ACC112 (cell line): ENCODE results near the gene IL17C.

Source experiments
- H2AFZ ChIP-seq: fragments of 200-600 bp; sonication (generic); one replicate; pipeline ENCODE4 v1.6.0; 2017; ENCODE audit warnings: antibody characterized with exemption, low read length; ENCODE audit not compliant: unreplicated experiment
- H3K27ac ChIP-seq: fragments of 200-600 bp; sonication (generic); 2 replicates; pipeline ENCODE4 v1.5.1; 2014; ENCODE audit warnings: low read depth, mild to moderate bottlenecking, antibody characterized with exemption, low read length, moderate library complexity
- H3K27me3 ChIP-seq: fragments of 200-600 bp; sonication (generic); 2 replicates; pipeline ENCODE4 v1.6.1; 2014; ENCODE audit warnings: mild to moderate bottlenecking, antibody characterized with exemption, low read length, moderate library complexity, mixed read lengths; ENCODE audit not compliant: insufficient read depth
- H3K36me3 ChIP-seq: fragments of 200-600 bp; sonication (generic); 2 replicates; pipeline ENCODE4 v1.6.1; 2016; ENCODE audit warnings: mild to moderate bottlenecking, antibody characterized with exemption, low read length, moderate library complexity, mixed read lengths; ENCODE audit not compliant: insufficient read depth
- H3K4me1 ChIP-seq: fragments of 200-600 bp; sonication (generic); one replicate; pipeline ENCODE4 v1.6.1; 2016; ENCODE audit warnings: low read length, mixed read lengths; ENCODE audit not compliant: insufficient read depth, unreplicated experiment, control insufficient read depth
- H3K4me3 ChIP-seq: fragments of 200-600 bp; sonication (generic); 2 replicates; pipeline ENCODE4 v1.5.1; 2014; ENCODE audit warnings: mild to moderate bottlenecking, low read depth, low read length
- H3K79me2 ChIP-seq: fragments of 200-600 bp; sonication (generic); one replicate; pipeline ENCODE4 v1.6.0; 2016; ENCODE audit warnings: low read length; ENCODE audit not compliant: control insufficient read depth, unreplicated experiment, insufficient read depth

IL17C gene, protein sequence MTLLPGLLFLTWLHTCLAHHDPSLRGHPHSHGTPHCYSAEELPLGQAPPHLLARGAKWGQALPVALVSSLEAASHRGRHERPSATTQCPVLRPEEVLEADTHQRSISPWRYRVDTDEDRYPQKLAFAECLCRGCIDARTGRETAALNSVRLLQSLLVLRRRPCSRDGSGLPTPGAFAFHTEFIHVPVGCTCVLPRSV

DNA sequence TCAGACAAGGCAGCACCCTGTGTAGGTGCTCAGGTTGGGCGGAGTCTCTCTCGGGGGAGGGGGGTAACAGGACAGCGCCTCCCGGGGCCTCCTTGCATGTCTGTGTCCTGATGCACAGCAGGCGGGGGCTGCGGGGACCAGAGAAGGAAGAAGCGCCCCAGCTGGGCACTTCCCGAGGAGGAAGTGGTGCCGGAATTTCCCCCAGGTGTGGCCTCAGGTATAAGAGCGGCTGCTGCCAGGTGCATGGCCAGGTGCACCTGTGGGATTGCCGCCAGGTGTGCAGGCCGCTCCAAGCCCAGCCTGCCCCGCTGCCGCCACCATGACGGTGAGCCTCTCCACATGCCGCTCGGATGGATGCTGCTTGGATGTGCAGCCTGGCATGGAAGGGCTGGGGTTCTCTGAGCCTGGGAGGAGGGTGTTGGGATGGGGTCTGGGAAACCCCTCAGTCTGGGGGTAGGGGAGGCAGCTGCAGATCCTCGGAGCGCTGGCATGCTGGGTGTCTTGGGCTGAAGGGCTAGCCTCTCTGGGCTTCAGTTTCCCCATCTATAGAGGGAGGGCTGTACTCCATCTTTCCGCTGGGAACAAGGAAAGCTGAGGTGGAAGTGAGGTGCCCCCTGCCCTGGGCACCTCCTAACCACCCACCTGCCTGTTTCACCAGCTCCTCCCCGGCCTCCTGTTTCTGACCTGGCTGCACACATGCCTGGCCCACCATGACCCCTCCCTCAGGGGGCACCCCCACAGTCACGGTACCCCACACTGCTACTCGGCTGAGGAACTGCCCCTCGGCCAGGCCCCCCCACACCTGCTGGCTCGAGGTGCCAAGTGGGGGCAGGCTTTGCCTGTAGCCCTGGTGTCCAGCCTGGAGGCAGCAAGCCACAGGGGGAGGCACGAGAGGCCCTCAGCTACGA, at the start of gene IL17C:
Gene IL17C, plus strand, starts transcription at position 250 of the 908 bp plus-strand sequence. Its CDS starts 70 bp downstream, at position 320.
- Histone ChIP-seq H3K79me2 (no peaks in the 10 kb centered on the region), H3K27ac (no peak within 1 kb of the TSS), H3K4me1 (peaks cover 13% of the 10 kb centered on the region), H2AFZ (no peak within 1 kb of the TSS), H3K4me3 (no peak within 1 kb of the TSS), H3K27me3 (peaks cover 28% of the 10 kb centered on the region), H3K36me3 (no peaks in the 10 kb centered on the region)

DNA sequence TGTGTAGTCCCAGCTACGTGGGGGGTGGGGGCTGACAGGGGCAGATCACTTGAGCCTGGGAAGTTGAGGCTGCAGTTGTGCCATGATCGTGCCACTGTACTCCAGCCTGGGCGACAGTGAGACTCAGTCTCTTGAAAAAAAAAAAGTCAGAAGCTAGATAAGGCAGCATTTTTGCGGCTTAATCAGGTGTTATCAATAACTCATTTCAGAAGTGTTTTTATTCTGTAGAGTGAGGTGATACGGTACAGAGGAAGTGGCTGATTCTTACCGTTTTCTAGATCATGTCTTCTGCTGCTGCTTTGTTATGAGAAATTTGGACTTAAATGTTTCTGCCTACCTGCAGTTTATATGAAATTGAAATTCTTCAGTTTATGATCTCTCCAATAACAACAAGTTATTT, 49.6 kb upstream of the IL17C start:
- Histone ChIP-seq H3K27ac (no peak overlapping the region), H3K36me3 (peaks cover 8% of the 10 kb centered on the region; the same call in 1 of the 2 replicates), H3K4me1 (no peaks in the 10 kb centered on the region), H2AFZ (no peak overlapping the region), H3K79me2 (peaks cover 16% of the 10 kb centered on the region), H3K27me3 (no peaks in the 10 kb centered on the region), H3K4me3 (no peak overlapping the region)

DNA sequence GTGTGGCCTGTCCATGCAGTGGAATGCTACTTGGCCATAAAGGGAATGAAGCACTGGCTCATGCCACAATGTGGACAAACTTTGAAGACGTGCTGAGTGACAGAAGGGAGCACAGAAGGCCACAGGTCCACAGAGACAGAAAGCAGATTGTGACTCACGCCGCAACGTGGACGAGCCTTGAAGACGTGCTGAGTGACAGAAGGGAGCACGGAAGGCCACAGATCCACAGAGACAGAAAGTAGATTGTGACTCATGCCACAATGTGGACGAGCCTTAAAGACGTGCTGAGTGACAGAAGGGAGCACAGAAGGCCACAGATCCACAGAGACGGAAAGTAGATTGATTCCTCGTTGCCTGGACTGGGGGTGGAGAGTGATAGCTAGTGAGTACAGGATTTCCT, 48.9 kb upstream of the IL17C start:
- H3K79me2 ChIP-seq, result peaks cover 14% of the 10 kb centered on the region
- H2AFZ ChIP-seq, result no peak overlapping the region
- H3K36me3 ChIP-seq, result peaks cover 8% of the 10 kb centered on the region; the same call in 1 of the 2 replicates
- no peaks in the 10 kb centered on the region for H3K27me3 ChIP-seq
- H3K4me1 ChIP-seq, result no peaks in the 10 kb centered on the region
- no peak overlapping the region for H3K4me3 ChIP-seq
- H3K27ac ChIP-seq, result no peak overlapping the region

DNA sequence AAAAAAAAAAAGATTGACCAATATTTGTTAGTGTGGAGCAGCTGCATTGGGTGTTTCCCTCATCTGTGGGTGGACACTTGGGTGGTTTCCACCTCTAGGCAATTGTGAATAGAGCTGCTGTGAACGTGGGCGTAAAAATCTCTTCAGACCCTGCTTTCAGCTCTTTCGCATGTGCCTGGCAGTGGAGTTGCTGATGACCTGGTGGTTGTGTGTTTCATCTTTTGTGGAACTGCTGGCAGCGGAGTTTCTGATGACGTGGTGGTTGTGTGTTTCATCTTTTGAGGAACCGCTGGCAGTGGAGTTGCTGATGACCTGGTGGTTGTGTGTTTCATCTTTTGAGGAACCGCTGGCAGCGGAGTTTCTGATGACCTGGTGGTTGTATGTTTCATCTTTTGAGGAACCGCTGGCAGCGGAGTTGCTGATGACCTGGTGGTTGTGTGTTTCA, 46.8 kb upstream of the IL17C start:
- Histone ChIP-seq H3K36me3 (peaks cover 10% of the 10 kb centered on the region; the same call in 1 of the 2 replicates), H3K27ac (no peak overlapping the region), H3K4me1 (no peaks in the 10 kb centered on the region), H3K79me2 (peaks cover 6% of the 10 kb centered on the region), H3K27me3 (no peaks in the 10 kb centered on the region), H2AFZ (no peak overlapping the region), H3K4me3 (no peak overlapping the region)

DNA sequence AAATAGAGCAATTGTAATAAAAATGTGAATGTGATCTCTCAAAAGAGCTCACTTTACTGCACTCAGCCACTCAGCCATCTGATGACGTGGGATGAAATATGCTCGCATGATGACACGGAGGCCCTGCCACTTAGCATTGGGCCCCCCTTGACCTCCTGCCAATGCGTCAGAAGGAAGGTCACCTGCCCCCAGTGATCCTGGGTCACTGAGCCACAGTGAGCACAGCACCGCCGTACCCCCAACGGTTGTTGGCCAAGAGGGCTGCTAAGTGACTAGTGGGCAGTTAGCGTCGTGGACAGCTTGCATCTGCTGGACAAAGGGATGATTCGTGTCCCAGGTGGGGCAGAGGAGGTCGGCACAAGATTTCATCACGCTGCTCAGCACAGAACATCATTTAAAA, 45.3 kb upstream of the IL17C start:
- Histone ChIP-seq H3K4me1 (no peaks in the 10 kb centered on the region), H3K79me2 (peaks cover 3% of the 10 kb centered on the region), H3K4me3 (no peak overlapping the region), H3K27me3 (no peaks in the 10 kb centered on the region), H2AFZ (no peak overlapping the region), H3K27ac (no peak overlapping the region), H3K36me3 (peaks cover 7% of the 10 kb centered on the region; the same call in 1 of the 2 replicates)

DNA sequence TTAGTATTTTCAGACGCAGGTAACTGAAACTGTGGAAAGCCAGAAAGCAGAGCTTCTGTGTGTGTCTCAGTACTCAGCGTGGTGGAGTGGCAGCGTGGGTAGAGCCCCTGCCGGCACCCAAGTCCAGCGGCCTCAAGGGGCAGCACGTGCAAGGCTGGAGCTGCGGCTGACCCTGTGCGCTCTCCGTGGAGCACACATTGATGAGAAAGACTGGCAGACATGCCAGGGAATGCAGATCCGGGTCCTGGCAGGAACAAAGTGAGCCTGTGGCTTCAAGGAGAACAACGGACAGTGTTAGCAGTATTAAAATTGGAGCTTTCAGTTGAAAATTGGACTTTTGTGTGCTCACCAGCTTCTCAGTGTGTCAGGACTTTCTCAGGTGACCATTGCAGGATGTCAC, 44.9 kb upstream of the IL17C start:
- no peak overlapping the region for H2AFZ ChIP-seq
- peaks cover 3% of the 10 kb centered on the region for H3K79me2 ChIP-seq
- H3K27me3 ChIP-seq, result no peaks in the 10 kb centered on the region
- H3K4me1 ChIP-seq, result no peaks in the 10 kb centered on the region
- no peak overlapping the region for H3K27ac ChIP-seq
- peaks cover 6% of the 10 kb centered on the region; the same call in 1 of the 2 replicates for H3K36me3 ChIP-seq
- no peak overlapping the region for H3K4me3 ChIP-seq

DNA sequence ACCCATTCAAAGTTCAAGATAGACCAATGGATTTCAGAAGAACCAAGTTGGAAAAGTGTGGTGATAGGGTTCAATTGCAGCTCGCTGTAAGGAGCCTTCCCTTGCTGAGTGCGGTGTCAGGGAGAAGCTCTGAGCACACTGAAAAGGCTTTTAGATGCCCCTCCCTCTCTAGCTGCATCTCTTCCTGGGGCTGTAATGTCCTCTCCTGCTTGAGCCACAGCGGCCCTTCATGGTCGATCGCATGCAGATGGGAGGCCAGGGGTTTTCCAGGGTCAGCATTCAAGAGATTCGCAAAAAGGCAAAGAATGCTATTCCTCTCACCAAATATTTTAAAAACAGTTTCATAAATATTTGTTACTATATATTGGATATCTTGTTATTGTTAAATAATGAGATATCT, 44.5 kb upstream of the IL17C start:
- H3K4me3 ChIP-seq, result no peak overlapping the region
- peaks cover 6% of the 10 kb centered on the region; the same call in 1 of the 2 replicates for H3K36me3 ChIP-seq
- H3K27ac ChIP-seq, result no peak overlapping the region
- peaks cover 3% of the 10 kb centered on the region for H3K79me2 ChIP-seq
- H3K4me1 ChIP-seq, result no peaks in the 10 kb centered on the region
- H2AFZ ChIP-seq, result no peak overlapping the region
- no peaks in the 10 kb centered on the region for H3K27me3 ChIP-seq

DNA sequence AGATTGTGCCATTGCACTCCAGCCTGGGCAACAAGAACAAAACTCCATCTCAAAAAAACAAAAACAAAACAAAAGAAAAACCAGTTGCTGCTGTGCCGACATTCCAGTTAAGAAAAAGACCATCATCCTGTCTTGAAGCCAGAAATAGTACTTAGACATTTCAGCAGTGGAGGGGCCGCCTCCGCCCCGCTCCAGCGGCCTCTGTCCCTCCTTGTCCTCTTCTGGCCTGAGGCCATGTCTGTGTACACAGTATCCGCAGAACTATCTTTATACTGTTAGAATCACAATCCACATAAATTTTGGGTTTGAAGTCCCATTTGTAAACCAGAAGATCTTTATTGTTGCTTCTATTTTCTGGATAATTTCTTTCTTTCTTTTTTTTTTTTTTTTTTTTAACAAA, 43.3 kb upstream of the IL17C start:
- no peak overlapping the region for H3K4me3 ChIP-seq
- H3K79me2 ChIP-seq, result peaks cover 3% of the 10 kb centered on the region
- H3K27ac ChIP-seq, result no peak overlapping the region
- H3K4me1 ChIP-seq, result no peaks in the 10 kb centered on the region
- H3K36me3 ChIP-seq, result peaks cover 17% of the 10 kb centered on the region; the same call in 1 of the 2 replicates
- no peak overlapping the region for H2AFZ ChIP-seq
- no peaks in the 10 kb centered on the region for H3K27me3 ChIP-seq

DNA sequence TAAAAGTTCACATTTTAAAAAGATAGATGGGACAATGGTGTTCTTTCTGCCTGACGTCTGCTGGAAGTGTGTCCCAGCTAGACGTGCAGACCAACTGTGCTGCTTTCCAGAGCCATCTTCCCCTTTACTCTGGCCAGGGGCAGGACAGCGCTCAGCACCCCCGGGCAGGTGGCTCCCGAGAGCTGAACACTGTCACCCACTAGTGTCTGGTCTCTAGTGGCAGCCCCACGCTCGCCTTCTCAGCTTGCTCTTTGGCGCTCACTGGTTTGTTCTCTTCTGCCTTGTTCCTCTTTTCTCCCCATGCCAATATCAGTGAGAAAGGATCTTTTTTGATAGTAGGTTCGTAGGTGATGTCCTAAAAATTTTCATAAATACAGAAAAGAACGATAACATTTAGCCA, 42.5 kb upstream of the IL17C start:
- H2AFZ ChIP-seq, result no peak overlapping the region
- peaks cover 3% of the 10 kb centered on the region for H3K79me2 ChIP-seq
- H3K27ac ChIP-seq, result no peak overlapping the region
- no peaks in the 10 kb centered on the region for H3K27me3 ChIP-seq
- H3K36me3 ChIP-seq, result peaks cover 24% of the 10 kb centered on the region; the same call in 1 of the 2 replicates
- H3K4me1 ChIP-seq, result no peaks in the 10 kb centered on the region
- no peak overlapping the region for H3K4me3 ChIP-seq

DNA sequence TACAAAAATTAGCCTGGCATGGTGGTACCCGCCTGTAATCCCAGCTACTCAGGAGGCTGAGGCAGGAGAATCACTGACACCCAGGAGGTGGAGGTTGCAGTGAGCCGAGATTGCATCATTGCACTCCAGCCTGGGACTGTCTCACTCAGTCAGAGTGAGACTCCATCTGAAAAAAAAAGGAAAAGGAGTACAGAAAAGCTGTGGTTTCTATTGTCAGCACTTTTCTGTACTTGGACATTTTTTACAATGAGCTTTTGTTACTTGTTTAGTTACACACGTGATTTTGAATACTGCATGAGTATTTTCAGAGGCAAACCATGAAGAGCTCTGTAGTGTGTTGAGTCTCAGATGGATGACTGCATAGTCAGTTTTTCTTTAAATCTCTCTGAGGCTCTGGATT, 41.9 kb upstream of the IL17C start:
- no peak overlapping the region for H2AFZ ChIP-seq
- peaks cover 3% of the 10 kb centered on the region for H3K79me2 ChIP-seq
- no peaks in the 10 kb centered on the region for H3K4me1 ChIP-seq
- H3K4me3 ChIP-seq, result no peak overlapping the region
- H3K27ac ChIP-seq, result no peak overlapping the region
- H3K27me3 ChIP-seq, result no peaks in the 10 kb centered on the region
- H3K36me3 ChIP-seq, result peaks cover 25% of the 10 kb centered on the region; the same call in 1 of the 2 replicates
